ENCODE results near the gene RWDD3.

Gene RWDD3, protein sequence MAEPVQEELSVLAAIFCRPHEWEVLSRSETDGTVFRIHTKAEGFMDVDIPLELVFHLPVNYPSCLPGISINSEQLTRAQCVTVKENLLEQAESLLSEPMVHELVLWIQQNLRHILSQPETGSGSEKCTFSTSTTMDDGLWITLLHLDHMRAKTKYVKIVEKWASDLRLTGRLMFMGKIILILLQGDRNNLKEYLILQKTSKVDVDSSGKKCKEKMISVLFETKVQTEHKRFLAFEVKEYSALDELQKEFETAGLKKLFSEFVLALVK

GRCh38 chr1:95233737-95234500 lies at the start of gene RWDD3:
TSS of gene RWDD3 (plus strand) at chr1:95234210. CDS start at chr1:95234231, 21 bp downstream.
- peak; percentile 94 for DNase-seq

GRCh38 chr1:95186149-95186548 lies 47.9 kb upstream of the RWDD3 start:
- no peak for DNase-seq

DNA sequence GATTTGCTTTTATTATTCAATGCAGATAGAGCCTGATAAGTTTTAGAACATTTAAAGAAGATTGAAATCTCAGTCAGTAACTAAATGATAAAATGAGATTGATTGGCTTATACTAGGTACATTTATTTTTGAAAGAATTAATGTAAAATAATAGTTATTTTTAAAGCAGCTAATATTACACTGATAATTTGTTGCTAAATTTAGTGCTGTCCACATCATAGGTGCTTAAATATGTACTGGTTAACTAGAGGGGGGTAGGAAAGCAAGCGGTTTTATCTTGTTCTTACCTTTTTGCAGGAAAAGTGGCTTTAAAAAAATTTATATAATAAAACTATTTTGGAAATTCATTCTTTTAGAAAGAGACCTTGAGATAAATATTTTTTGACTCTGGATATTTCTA lies 40.4 kb upstream of the RWDD3 start:
- DNase-seq: no peak

GRCh38 chr1:95195046-95195445 lies 39.0 kb upstream of the RWDD3 start:
- DNase-seq: no peak

DNA sequence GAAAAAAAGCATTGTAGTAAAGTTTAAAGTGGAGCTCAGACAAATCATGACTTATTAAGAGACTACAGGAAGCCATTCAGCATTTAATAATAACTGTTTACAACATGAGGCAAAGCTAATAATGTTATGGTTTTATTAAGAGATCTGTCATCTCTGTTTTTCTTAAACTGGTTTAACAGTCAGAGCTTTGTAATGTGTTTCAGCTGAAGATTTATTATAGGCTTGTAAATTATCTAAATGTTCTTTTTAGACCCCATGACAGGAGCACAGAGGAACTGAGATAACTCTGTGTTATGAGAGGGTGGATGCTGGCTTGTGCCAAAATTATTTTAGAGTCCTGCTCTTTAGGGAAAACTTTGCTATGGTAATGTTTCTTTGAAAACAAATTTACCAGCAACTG lies 38.0 kb upstream of the RWDD3 start:
- no peak for DNase-seq

GRCh38 chr1:95197616-95198252 lies 36.3 kb upstream of the RWDD3 start:
- DNase-seq: no peak

GRCh38 chr1:95201905-95202304 lies 32.1 kb upstream of the RWDD3 start:
- no peak for DNase-seq

DNA sequence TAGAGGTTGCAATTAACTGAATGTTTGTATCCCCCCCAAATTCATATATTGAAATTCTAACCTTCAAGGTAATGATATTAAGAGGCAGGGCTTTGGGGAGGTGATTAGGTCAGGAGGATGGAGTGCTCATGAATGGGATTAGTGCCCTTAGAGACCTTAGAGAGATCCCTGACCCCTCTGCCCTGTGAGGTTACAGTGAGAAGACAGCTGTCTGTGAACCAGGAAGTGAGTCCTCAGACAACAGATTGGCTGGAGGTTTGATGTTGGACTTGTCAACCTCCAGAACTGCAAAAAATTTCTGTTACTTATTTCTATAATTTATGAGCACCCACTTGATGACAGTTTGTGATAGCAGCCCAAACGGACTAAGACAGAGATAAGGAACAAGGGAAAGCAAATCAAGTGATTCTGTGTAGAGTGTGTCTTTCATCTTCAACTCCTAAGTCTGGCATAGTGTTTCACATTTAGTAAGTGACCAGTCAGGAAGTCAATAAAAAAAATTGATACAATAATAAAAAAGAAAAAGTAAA lies 30.0 kb upstream of the RWDD3 start:
- DNase-seq: no peak

DNA sequence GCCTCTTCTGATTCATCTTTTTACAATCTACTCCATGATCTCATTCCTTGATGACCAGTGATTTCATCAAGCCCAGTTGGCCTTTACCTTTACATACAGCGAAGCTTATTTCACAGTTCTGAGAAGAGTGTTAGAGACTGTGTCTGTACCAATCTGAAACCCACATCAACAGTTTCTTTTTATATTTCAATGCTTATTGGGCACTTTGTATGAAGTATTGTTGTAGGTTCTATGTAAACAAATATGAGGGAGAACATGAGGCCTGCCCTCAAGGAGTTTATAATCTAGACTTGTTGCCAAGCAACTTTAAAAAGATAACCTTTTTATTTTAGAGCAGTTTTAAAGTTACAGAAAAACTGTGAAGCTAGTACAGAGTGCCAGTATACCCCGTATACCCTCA lies 27.5 kb upstream of the RWDD3 start:
- DNase-seq: no peak

- no peak for DNase-seq
Measured at GRCh38 chr1:95207223-95207935, 26.6 kb upstream of the RWDD3 start.

DNA sequence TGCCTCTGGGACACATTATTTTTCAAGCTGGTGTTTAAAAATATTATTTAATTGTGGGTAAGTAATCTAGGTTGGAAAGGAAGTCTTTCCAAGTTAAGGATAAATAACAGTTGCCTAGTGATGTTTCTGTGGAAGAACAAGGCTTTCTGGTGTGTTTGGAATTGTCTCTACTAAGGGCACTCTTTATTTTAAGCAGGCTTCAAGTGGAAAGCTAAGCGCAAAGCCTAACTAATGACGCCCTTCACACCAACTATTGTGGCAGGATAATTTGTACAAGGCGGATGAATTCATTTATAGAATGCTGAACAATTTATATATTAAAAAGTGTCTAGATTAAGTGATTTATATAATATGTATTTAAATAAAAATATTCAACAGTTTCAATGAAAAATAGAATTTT lies 25.1 kb upstream of the RWDD3 start:
- no peak for DNase-seq

- DNase-seq: no peak
Measured at GRCh38 chr1:95209291-95209690, 24.7 kb upstream of the RWDD3 start.

GRCh38 chr1:95216292-95216990 lies 17.6 kb upstream of the RWDD3 start:
- no peak for DNase-seq

- no peak for DNase-seq
Measured at GRCh38 chr1:95217371-95217770, 16.6 kb upstream of the RWDD3 start.

DNA sequence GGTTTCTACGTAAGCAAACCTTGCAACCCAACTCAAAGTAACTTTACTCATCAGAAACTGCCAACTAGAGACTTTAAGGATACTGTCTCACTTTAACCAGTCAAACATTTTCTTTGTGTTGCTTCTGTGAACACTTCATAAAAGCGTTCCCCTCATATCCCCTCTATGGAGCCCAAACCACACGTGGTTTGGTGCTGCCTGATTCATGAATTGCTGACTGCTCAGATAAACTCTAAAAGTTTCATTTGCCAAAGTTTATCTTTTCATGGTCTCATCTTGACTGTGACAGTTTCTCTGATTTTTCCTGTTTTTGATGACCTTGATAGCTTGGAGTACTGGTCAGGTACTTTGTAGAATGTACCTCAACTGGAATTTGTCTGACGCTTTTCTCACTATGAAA lies 14.6 kb upstream of the RWDD3 start:
- no peak for DNase-seq

DNA sequence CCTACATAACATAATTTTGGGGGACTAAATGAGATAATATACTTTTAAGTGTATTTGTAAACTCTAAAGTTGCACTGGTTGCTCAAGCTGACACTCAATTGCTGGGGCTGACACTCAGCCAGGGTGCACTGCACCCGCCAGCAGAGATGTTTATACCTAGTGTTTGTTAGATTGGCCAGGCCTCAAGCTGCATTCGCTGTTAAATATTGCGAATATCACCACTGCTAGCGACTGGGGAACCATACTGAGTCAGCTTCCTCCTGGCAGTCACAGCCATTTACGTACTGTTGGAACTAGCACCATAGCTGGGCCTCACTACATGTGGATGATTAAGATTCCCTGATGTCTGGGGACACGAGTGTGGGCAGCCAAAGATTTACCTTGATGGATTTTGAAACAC lies 12.7 kb upstream of the RWDD3 start:
- no peak for DNase-seq

GRCh38 chr1:95222629-95223028 lies 11.4 kb upstream of the RWDD3 start:
- no peak for DNase-seq

DNA sequence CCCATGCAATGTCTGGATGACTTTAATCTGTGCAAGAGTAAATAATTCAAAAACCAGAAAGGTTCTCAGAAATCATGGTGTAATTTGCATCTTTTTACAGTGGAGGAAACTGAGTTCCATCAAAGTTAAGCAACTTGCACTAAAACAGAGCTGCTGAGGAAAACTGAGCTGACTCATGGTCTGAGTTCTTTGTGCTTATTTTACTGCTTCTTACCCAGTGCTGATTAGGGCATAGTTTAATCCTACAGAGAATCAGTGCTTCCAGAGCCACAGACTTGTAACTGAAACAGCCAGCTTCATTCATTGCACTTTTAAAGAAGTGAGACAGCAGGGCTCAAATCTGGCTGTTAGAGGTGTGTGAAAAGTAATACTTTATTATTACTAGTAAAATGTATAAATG lies 10.9 kb upstream of the RWDD3 start:
- DNase-seq: no peak

- no peak for DNase-seq
Measured at GRCh38 chr1:95226781-95227660, 7.0 kb upstream of the RWDD3 start.

DNA sequence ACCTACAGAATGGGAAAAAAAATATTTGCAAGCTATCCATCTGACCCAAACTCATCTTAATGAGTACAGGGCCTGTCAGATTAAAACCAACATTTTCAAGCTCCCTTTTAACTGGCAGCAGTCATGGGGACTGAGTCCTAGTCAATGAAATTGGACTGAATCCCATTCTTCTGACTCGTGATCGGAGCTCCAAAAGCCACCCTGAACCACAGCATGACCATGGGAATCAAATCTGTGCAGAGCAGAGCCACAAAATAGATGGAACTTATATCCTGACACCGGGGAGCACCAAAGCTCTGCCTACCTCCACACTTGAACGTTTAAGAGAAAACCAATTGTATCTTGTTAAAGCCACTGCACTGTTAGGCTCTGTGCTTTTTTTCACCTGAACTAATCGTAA lies 5.0 kb upstream of the RWDD3 start:
- DNase-seq: no peak

- no peak for DNase-seq
Measured at GRCh38 chr1:95229706-95230105, 4.3 kb upstream of the RWDD3 start.

- no peak for DNase-seq
Measured at GRCh38 chr1:95230256-95230655, 3.8 kb upstream of the RWDD3 start.

Data from activated CD4-positive, alpha-beta T cell treated with anti-CD3 and anti-CD28 coated beads, Interleukin-10, Interleukin-2, amounts not matched to agents 100 ng/mL and 50 ng/mL, durations not matched to agents 16 hours and 8 hours (primary cell).